GM19025 (cell line): Measurements from ENCODE around the gene KIF11.
"Not testable (repeated sequence)": the region's sequence is repeated elsewhere in the genome, so short reads cannot be mapped to it uniquely, and the experiment has no call there.

Experiments used
- ATAC-seq: cut with Tn5 transposase; IDR thresholded peaks from one replicate; pipeline ENCODE4 v1.9.1; 2021; ENCODE audit warnings: mild to moderate bottlenecking, low read depth, moderate library complexity; ENCODE audit not compliant: unreplicated experiment

KIF11 gene

DNA sequence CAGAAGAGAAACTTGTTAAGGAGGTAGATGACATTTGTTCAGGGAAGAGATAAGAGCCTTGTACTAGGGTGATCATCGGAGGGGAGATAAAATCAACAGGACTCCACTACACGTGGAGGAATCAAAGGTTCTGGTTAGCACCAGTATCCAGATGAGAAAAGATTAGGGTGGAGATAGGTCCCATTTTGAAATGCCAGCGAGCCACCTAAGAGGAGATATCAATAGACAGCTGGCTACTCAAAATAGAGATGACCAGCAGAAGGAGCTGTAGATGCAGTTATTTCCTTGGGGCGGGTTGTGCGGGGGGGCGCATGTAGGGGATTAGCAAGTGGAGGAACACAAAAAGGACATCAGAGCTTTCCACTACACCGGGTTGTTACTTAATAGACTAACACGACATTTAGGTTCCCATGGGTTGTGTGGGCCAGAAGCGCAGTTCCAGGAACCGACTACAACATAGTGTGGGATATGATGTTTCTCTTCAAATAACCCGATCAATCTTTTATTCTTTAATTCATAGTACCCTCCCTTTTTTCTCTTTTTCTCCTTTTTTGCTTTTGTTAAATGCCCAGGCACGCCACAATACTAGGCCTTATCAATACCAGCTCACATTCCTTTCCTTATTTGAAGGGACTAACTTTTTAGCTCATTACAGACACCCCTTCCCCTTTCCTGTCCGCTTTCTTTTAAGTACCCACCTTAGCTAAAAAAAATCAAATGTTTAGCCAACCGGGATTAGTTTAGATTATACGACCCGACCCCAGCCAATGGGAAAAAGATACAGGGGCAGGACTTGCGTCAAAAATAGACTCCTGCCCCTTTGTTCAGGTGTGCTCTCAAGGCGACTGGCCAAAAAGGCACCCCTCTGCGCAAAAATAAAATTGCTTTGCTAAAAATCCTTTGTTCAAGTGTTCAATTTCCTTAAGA is 2.0 kb upstream of the KIF11 start:
- ATAC-seq, result peak; percentile 3

DNA sequence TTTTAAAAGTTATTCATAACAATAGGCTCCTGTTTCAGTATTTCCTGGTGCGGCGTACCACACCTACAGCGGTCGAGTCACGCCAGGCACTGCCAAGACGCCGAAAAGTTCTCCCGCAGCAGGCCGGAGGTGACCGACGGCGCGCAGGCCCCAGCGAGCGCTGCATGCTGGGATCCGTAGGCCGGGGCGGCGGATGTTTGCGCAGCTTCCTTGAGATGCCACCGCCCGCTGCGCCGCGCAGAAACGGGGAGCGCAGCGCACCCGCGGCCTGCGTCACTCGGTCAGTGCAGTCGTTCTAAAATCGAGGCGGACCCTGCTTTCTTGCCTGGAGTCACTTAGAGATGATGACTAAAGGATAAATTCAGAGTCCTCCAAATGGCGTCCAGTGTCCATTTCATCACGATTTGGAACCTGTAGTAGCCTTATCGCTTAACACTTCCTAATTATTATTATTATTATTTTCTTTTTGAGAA is 1.3 kb upstream of the KIF11 start:
- ATAC-seq, result peak; percentile 70

DNA sequence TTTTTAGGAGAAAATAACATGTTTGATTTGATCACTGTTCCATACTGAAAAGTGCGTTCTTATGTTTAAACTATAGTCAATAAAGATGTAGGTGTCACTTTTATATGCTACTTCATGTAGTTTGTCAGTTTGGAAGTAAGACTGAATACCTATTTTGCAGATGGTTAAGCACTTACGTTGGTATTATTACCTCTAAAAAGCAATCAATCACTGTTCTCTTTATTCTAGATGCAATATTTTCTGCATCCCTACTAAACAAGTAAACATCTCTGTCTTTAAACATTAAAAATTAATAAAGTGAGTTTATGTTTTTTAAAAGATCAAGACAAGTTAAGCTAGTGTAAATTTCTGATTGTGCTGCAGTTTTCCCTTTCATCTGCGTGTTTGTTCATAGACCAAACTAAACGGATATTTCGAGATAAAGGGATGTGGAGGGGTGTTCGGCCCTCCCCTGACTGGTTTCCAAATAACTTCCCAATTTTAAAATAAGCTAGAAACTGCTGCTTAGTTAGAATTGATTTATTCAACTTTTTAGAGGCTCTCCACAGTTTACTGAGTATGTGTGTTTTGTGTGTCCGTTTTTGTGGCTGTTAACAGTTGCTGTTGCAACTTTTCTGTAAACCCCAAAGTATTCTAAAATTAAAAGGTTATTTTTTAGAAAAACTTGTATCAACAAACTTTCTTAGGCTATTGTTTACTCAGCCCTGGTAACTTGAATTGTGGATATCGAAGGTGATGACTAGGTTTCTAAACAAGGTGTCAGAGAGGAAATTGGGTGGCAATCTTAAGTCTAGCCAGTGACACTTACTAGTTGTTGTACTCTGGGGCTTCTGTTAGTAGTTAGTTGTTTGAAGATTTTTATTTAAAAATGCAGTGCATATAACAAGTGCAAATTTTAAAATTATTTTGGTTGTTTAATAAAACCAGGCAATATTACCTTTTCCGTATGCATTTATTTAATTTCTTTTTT is 974 bp downstream of the KIF11 start:
- no peak for ATAC-seq

DNA sequence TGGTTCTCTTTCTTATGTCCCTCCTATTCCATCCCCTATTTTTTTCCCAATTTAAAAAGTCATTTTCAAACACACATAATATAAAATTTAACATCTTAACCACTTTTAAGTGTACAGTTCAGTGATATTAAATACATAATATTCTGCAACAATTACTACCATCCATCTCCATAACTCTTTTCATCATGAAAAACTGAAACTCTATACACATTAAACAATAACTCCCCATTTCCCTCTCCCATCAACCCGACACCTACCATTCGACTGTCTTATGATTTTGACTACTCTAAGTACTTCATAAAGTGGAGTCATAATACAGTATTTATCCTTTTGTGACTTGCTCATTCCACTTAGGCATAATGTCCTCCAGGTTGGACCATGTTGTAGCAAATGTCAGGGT is 2.6 kb downstream of the KIF11 start:
- ATAC-seq, result no peak

DNA sequence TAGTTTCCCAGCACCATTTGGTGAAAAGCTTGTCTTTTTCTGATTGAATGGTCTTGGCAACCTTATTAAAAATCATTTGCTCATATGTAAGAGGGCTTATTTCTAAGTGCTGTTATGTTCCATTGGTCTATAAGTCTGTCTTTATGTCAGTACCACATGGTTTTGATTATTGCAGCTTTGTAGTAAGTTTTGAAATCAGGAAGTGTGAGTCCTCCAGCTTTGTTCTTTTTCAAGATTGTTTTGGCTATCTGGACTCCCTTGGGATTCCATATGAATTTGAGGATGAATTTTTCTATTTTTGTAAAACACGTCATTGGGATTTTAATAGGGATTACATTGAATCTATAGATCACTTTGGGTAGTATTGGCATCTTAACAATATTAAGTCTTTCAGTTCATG is 5.4 kb downstream of the KIF11 start:
- ATAC-seq, result no peak

DNA sequence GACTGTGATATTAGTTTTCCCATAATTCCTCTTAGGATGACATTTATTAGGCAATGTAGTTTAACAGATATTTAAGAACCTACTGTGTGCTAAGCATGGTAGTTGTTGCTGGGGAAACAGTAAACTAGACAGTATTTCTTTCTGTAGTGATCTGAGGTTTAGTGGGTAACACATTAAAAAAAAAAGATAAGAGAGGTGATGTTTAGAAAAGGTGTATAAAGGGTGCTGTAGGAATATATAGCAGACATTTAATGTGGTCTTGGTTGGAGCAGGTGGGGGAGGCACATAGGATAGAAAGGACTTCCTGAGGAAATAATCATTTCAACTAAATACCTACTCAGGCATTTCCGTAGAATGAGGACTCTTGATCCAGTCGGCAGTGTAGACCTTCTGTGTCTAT is 11.9 kb downstream of the KIF11 start:
- no peak for ATAC-seq

DNA sequence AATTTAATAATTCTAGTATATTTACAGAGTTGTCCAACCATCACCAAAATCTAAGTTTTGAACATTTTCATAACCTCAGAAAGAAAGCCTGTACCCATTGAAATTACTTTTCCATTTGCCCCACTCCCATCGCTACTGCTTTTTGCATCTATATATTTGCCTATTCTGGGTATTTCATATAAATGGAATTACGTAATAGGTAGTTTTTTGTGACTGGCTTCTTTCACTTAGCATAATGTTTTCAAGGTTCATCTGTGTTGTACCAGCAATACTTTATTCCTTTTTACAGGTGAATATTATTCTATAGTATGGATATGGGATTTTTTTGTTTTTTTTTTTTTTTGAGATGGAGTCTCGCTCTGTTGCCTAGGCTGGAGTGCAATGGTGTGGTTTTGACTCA is 22.6 kb downstream of the KIF11 start:
- ATAC-seq, result no peak

DNA sequence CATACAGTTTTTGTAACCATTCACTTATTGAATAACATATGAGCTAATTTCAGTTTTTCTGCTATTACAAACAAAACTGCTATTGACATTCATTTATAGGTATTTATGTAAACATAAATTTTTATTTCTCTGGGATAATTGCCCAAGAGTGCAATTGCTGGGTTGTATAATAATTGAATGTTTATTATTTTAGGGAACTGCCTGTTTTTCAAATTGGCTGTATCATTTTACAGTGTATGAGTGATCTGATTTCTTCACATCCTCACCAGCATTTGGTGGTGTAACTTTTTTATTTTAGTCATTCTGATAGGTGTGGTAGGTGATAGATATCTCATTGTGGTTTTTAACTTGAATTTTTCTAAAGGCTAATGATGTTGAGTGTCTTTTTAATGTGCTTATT is 26.4 kb downstream of the KIF11 start:
- ATAC-seq, result no peak

DNA sequence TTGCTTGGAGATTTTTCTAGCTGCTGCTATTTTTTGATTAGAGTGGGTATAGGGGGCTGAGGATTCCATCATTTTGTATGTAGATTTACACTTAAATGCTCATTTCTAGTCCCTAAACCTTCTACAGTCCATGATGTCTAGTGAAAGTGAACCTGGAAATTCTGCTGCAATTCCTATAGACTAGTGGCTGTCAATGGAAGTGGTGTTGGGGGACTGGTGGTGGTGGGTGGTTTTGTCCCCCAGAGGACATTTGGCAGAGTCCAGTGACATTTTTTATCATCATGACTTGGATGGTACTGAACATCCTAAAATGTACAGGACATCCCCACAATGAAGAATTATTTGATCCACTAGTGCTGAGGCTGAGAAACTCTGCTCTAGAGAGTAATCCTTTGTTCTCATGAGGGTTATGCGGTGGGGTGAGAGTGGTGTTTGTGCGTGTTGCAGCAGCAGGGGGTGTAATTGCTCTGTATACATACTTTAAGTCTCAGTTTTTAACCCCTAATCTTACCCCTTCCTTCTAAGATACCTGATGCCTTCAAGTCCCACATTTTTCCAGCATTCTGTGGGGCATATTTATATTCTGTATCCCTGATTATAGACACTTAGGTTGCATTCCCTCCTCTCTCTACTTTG is 35.0 kb downstream of the KIF11 start:
- ATAC-seq, result no peak

DNA sequence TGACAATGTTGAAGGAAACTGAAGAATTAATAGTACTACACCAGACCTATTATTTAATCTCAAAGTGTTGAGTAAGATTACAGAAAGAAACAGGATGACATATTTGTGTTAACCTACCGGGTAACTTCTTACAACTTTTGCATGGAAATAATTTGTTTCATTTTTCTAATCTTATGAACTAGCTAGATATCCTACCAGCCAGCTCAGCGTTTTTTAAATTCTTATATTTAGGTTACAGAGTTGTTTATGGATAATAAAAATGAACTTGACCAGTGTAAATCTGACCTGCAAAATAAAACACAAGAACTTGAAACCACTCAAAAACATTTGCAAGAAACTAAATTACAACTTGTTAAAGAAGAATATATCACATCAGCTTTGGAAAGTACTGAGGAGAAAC is 37.0 kb downstream of the KIF11 start:
- no peak for ATAC-seq

DNA sequence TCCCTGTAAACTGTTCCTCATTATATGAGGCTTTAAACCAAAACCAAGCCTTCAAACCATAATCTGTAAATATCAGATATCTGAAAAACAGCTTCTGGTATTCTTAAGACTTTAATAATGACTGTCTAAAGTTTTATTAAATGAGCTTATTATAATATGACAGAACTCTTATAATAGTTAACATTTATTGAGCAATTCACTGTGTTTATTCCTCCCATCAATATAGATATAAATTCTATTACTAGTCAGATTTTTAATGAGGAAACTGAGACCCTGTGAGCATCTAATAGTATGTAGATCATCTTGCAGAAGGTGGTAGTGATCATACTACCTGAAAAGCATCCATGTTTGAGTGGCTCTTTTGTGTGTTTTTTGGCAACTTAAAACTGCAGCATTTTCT is 45.1 kb downstream of the KIF11 start:
- ATAC-seq, result no peak

DNA sequence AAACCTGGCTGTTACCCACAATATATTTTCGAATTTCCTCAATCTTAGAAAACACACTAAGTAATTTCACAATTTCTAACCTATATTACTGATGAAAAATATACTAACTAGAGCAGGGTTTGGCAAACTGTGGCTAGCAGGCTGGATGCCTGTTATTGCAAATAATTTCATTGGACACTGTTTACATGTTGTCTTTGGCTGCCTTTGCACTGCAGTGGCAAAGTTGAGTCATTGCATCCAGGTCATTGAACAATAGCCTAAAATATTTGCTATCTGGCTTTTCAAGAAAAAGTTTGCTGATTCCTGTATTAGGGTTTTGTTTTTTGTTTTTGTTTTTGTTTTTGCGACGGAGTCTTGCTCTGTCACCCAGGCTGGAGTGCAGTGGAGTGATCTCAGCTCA is 47.2 kb downstream of the KIF11 start:
- ATAC-seq, result no peak

DNA sequence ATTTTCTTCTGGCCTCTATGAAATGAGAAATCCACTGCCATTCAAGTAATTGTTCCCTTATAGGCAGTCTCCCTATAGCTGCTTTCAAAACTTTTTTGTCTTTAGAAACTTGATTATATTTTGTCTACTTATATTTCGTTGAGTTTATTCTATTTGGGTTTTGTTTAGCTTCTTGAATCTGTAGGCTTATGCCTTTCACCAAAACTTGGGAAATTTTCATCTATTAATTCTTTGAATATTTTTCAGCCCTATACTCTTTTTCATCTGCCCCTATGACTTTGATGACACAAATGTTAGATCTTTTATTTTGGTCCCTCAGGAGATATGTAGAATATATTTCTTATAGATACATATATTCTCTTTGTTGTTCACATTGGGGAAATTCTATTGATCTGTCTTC is 48.6 kb downstream of the KIF11 start:
- ATAC-seq, result no peak

DNA sequence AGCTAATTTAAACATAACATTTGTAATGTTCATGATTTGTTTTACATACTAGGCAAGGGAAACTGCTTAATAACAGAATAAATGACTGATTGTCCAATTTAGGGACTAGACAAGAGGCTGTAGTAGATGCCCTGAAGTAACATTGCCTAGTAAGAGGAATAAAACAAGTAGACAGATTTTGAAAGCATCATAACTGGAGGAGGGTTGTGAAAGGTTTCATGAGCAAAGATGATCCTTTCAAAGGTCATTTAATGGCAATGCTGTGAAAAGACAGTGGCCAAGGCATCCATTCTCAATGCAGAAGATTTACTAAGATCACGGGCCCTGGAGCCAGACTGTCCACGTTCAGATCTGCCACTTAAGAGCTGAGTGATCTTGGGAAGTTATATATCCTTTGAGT is 52.0 kb downstream of the KIF11 start:
- no peak for ATAC-seq

DNA sequence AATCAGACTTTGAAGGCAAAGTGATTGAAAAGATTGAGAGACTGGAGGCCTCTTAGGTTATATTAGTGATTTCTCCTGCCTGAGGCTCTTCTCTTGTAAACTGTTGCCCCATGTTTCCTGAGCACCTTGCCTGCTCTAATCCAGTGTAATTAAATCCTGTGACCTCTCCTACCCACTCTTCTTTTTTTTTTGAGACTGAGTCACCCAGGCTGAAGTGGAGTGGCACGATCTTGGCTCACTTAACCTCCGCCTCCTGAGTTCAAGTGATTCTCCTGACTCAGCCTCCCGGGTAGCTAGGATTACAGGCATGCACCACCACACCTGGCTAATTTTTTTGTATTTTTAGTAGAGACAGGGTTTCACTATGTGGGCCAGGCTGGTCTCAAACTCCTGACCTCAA is 57.9 kb downstream of the KIF11 start:
- ATAC-seq, result not testable (repeated sequence)

DNA sequence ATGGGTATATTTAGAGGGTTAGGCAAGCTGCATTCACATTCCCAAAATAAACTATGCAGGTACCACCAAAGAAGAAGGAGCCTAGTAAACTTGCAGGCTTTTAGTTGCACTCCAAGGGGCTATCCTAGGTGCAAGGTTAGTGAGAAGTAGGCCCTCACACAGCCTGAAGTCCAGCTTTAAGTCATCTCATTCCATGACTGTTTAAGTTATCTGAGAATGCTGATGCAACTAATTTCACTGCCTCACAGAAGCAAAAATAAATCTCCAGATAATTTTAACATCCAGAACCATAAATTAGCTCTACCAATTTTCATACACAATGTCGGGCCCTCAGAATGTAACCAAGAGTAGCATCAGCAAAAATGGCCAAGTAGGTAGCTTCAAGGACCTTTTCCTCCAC is 62.5 kb downstream of the KIF11 start:
- ATAC-seq, result no peak

DNA sequence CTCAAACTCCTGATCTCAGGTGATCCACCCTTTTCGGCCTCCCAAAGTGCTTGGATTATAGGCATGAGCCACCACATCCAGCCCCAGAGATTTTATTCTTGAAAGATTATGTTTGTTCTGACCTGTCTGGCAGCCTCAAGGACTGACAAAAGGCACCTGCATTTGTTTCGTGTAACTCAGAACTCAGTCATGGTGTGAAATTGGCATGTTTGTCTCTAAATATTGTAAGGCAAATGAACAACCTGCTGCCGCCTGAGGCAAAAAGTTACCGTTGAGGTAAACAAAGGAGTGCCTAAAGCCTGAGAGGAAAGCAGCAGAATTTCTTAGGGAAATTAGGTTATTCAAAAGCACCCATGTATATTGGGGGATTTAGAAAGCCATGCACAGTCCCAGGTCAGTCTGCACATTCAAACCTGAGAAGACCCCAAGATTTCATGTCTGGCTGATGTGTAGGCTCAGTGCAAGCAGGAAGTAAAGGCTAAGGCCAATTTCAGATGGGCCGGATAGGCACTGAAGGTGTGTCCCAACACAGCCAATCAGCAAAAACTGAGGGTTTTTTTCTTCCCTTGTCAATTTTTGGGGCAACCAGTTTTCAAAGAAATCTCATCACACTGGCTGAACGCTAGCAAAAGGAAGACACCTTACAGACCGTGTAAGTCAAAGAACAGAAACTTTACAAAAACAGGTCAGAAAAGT is 63.5 kb downstream of the KIF11 start:
- ATAC-seq, result no peak

DNA sequence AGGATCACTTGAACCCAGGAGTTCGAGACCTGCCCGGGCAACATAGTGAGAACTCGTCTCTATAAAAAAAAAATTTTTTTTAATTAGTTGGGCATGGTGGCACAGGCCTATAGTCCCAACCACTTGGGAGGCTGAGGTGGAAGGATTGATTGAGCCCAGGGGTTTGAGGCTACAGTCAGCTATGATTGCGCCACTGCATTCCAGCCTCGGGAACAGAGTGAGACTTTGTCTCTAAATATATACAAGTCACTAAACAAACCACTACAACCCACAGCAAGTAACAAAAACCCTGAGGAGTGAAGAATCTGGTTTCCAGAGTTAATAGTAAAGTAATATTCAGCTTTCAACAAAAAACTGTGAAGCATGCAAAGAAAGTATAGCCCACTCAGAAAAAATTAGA is 64.1 kb downstream of the KIF11 start:
- no peak for ATAC-seq

DNA sequence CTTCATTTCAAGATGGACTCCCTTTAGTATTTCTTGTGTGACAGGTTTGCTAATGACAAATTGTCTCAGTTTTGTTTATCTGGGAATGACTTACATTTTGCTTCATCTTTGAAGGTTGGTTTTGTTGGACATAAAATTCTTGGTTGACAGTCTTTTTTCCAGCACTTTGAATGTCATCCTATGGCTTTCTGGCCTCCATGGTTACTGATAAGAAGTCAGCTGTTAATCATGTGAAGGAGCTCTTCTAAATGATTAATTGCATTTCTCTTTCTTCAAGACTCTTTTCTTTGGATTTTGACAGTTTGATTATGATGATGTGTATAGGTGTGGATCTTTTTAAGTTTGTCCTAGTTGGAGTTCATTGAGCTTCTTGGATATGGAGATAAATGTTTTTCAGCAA is 69.9 kb downstream of the KIF11 start:
- no peak for ATAC-seq

DNA sequence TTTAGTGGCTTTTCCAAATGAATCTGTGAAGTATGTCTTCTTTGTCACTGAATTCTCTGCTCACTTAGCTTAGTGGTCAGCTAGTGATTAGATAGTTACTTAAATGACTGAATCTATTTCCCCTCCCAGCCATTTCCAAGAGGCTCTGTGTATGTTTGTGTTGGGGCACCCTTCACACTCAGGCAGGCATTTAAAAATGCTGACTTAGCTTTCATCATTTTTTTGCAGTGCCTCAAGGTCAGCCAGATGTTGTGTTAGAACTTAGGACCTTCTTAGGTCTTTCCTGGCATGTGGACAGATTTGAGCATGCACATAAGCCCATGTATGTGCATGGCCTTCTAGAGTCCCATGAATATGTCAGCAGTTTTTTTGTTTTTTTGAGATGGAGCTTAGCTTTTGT is 71.4 kb downstream of the KIF11 start:
- ATAC-seq, result no peak
